ENCODE data around the gene ZFYVE27. TPM values are rescaled to one million over a fixed set of nuclear protein-coding genes. Genes with fewer than 3 reads are reported as not detected.

Gene ZFYVE27
- total RNA-seq, 1 donor from 2014 or later, result 29.4 TPM

GRCh38 chr10:97714401-97715258 is 22.3 kb upstream of the ZFYVE27 start:
- Histone ChIP-seq H3K27me3 (no peaks in the 10 kb centered on the region), H3K4me1 (peaks cover 48% of the 10 kb centered on the region), H3K4me3 (peak overlapping the region; percentile 75), H3K27ac (peak overlapping the region; percentile 95), H3K9me3 (no peaks in the 10 kb centered on the region), H3K36me3 (peaks cover 14% of the 10 kb centered on the region)
- DNase-seq (peak; percentile 87), ATAC-seq (peak; percentile 64)
- no peak for TF ChIP-seq CTCF (IDR thresholded peaks at IDR 0.05)
- intact Hi-C loops (cut with DNase I), result no loop called here

GRCh38 chr10:97715259-97715874 is 21.6 kb upstream of the ZFYVE27 start:
- intact Hi-C loops (cut with DNase I), result no loop called here
- Histone ChIP-seq H3K36me3 (peaks cover 14% of the 10 kb centered on the region), H3K4me3 (peak overlapping the region; percentile 75), H3K4me1 (peaks cover 48% of the 10 kb centered on the region), H3K27me3 (no peaks in the 10 kb centered on the region), H3K9me3 (no peaks in the 10 kb centered on the region), H3K27ac (peak overlapping the region; percentile 95)
- DNase-seq (no peak), ATAC-seq (no peak)
- TF ChIP-seq CTCF (IDR thresholded peaks at IDR 0.05), result no peak

GRCh38 chr10:97717627-97718026 is 19.3 kb upstream of the ZFYVE27 start:
- Histone ChIP-seq H3K4me1 (peaks cover 48% of the 10 kb centered on the region), H3K27ac (peak overlapping the region; percentile 58)
- no peak for ATAC-seq

GRCh38 chr10:97718178-97718577 is 18.8 kb upstream of the ZFYVE27 start:
- peaks cover 42% of the 10 kb centered on the region for H3K4me1 ChIP-seq
- peaks cover 14% of the 10 kb centered on the region for H3K36me3 ChIP-seq
- DNase-seq, result no peak
- intact Hi-C loops (cut with DNase I), result no loop called here
- no peaks in the 10 kb centered on the region for H3K9me3 ChIP-seq
- no peaks in the 10 kb centered on the region for H3K27me3 ChIP-seq
- H3K27ac ChIP-seq, result peak overlapping the region; percentile 58
- H3K4me3 ChIP-seq, result no peak overlapping the region
- no peak for TF ChIP-seq CTCF (IDR thresholded peaks at IDR 0.05)
- no peak for ATAC-seq

More at GRCh38 chr10:97717627-97718026, 19.3 kb upstream of the ZFYVE27 start:
- Histone ChIP-seq H3K27me3 (no peaks in the 10 kb centered on the region), H3K9me3 (no peaks in the 10 kb centered on the region), H3K4me3 (no peak overlapping the region), H3K36me3 (peaks cover 14% of the 10 kb centered on the region)
- TF ChIP-seq CTCF (IDR thresholded peaks at IDR 0.05), result no peak
- DNase-seq, result no peak
- intact Hi-C loops (cut with DNase I), result no loop called here

GRCh38 chr10:97718659-97719142 is 18.2 kb upstream of the ZFYVE27 start:
- TF ChIP-seq CTCF (IDR thresholded peaks at IDR 0.05), result no peak
- H3K27me3 ChIP-seq, result no peaks in the 10 kb centered on the region
- peak overlapping the region; percentile 58 for H3K27ac ChIP-seq
- DNase-seq, result peak; percentile 88
- ATAC-seq, result peak; percentile 86
- H3K9me3 ChIP-seq, result no peaks in the 10 kb centered on the region
- no peak overlapping the region for H3K4me3 ChIP-seq
- intact Hi-C loops (cut with DNase I), result no loop called here
- H3K36me3 ChIP-seq, result peaks cover 14% of the 10 kb centered on the region
- H3K4me1 ChIP-seq, result peaks cover 41% of the 10 kb centered on the region

Data from upper lobe of right lung (tissue), 1 donor.